Superior temporal gyrus (tissue), 1 donor: Measurements from ENCODE around the gene GLIPR1L2.
"Not testable (repeated sequence)": the region's sequence is repeated elsewhere in the genome, so short reads cannot be mapped to it uniquely, and the experiment has no call there.

Experiments used
- DNase-seq: peaks from one replicate; pipeline ENCODE4 v3.0.0-alpha.2; 2016; ENCODE audit errors: extremely low spot score

GLIPR1L2 gene

DNA sequence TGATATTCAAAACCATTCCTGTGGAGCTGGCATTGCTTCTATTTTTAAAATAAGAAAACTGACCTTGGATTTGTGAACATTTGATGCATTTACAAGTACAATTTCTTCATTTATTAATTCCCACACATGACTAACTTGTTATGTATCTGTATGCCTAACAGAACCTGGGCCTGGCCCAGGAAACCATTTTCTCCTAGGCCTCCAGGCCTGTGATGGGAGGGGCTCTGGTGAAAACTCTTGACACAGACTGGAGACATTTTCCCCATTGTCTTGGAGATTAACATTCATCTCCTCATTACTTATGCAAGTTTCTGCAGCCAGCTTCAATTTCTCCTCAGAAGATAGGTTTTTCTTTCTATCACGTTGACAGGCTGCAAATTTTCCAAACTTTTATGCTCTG lies 42.0 kb downstream of the GLIPR1L2 start:
- DNase-seq = no peak

- DNase-seq = no peak
Measured at GRCh38 chr12:75437564-75437963, 46.7 kb downstream of the GLIPR1L2 start.

- no peak for DNase-seq
Measured at GRCh38 chr12:75438059-75438754, 47.3 kb downstream of the GLIPR1L2 start.

GRCh38 chr12:75439048-75439447 lies 48.2 kb downstream of the GLIPR1L2 start:
- DNase-seq = no peak

- no peak for DNase-seq
Measured at GRCh38 chr12:75439930-75440329, 49.0 kb downstream of the GLIPR1L2 start.

GRCh38 chr12:75441687-75442449 lies 51.0 kb downstream of the GLIPR1L2 start:
- DNase-seq = not testable (repeated sequence)

- not testable (repeated sequence) for DNase-seq
Measured at GRCh38 chr12:75442454-75442853, 51.6 kb downstream of the GLIPR1L2 start.

GRCh38 chr12:75443709-75444108 lies 52.8 kb downstream of the GLIPR1L2 start:
- DNase-seq = no peak

DNA sequence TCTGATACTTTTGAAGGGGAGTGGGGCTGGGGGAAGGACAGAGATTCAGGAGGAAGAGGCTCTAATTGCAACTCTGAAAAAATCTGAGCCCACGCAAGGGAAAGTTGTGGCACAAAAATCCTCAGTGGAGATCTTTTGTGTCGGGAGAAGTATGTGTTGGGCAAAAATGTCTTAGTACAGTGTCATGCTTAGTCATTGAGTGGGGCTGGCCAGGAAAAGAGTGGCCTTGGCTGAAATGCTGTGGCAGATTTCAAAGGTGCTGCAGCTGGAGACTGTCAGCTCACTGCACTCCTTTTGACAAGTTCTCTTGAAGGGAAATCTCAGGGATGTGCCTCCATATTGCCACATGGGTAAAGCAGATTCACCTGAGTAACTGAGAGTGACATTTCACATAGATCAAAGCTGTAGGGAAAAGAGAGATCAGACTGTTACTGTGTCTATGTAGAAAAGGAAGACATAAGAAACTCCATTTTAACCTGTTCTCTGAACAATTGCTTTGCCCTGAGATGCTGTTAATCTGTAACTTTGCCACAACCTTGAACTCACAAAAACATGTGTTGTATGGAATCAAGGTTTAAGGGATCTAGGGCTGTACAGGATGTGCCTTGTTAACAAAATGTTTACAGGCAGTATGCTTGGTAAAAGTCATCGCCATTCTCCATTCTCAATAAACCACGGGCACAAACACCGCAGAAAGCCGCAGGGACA lies 53.7 kb downstream of the GLIPR1L2 start:
- no peak for DNase-seq

GRCh38 chr12:75445137-75445507 lies 54.2 kb downstream of the GLIPR1L2 start:
- not testable (repeated sequence) for DNase-seq

- DNase-seq = no peak
Measured at GRCh38 chr12:75446857-75447256, 56.0 kb downstream of the GLIPR1L2 start.

- no peak for DNase-seq
Measured at GRCh38 chr12:75447691-75448393, 57.0 kb downstream of the GLIPR1L2 start.

- DNase-seq = no peak
Measured at GRCh38 chr12:75452675-75453330, 61.9 kb downstream of the GLIPR1L2 start.

- DNase-seq = no peak
Measured at GRCh38 chr12:75455839-75456238, 65.0 kb downstream of the GLIPR1L2 start.

- DNase-seq = no peak
Measured at GRCh38 chr12:75457191-75457590, 66.3 kb downstream of the GLIPR1L2 start.

- not testable (repeated sequence) for DNase-seq
Measured at GRCh38 chr12:75457866-75458265, 67.0 kb downstream of the GLIPR1L2 start.

- DNase-seq = no peak
Measured at GRCh38 chr12:75459755-75460154, 68.9 kb downstream of the GLIPR1L2 start.

GRCh38 chr12:75460204-75460603 lies 69.3 kb downstream of the GLIPR1L2 start:
- no peak for DNase-seq

GRCh38 chr12:75471902-75472890 lies 81.3 kb downstream of the GLIPR1L2 start:
- no peak for DNase-seq

- DNase-seq = no peak
Measured at GRCh38 chr12:75474116-75474515, 83.2 kb downstream of the GLIPR1L2 start.
